GM21360 (cell line): ENCODE data around the gene L3HYPDH.

Experiments used
- ATAC-seq: cut with Tn5 transposase; IDR thresholded peaks from one replicate; pipeline ENCODE4 v1.9.1; 2021; ENCODE audit warnings: mild to moderate bottlenecking, moderate library complexity; ENCODE audit not compliant: unreplicated experiment

The L3HYPDH gene

DNA sequence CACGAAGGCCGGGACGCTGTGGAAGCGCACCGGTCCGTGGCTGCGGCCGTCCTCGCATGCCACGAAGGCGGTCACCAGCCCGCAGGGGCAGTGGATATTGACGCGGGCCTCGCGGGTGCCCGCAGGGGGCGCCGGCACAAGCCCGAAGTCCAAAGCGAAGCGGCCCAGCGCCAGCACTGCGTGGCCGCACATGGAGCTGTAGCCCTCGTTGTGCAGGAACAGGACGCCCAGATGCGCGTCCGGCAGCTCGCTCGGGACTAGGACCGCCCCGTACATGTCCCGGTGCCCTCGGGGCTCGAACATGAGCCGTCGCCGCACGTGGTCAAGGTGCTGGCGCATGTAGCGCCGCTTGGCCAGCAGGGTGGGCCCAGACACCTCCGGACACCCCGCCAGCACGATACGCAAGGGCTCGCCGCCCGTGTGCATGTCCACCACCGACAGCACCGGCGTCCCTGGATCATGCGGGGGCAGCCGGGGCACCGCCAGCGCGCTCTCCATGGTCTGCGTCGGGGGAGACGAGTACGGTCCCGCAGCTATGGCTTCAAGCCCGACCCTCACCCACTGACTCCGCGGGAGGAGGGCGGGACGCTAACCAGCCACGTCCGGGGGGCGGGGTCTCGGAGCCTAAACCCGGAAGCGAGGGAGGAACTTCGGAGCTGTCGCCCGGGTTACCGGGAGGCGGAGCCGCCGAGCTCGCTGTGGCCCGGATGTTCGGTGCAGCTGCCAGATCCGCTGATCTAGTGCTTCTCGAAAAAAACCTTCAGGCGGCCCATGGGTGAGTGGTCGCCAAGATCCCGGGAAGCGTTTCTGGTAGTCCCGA is at the start of gene L3HYPDH, which contains the start of gene JKAMP:
TSS of gene L3HYPDH (minus strand) at position 590 of the 820 bp plus-strand sequence. CDS start at position 498, 92 bp downstream.
TSS of gene JKAMP (plus strand) at position 699 of the 820 bp plus-strand sequence. CDS start at position 772, 73 bp downstream.
- ATAC-seq = peak; percentile 88

DNA sequence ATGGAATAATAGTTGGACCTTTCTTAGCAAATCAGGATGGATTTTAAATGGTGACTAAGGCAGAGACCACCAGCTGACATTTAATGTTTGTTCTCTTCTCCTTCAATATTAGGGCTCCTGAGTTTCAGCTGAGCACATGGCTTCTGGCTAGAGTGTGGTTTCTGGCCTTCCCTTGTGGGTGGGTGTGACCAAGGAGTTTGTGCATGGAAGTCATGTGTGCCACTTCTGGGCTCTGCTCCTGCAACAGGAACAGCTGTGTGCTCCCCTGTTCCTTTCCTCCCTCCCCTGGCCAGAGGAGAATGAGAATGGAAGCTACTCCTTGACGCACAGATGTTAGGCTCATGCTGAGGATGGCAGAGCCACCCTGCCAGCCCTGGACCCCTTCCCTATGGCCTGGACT is 48.2 kb upstream of the L3HYPDH start:
- ATAC-seq = no peak

DNA sequence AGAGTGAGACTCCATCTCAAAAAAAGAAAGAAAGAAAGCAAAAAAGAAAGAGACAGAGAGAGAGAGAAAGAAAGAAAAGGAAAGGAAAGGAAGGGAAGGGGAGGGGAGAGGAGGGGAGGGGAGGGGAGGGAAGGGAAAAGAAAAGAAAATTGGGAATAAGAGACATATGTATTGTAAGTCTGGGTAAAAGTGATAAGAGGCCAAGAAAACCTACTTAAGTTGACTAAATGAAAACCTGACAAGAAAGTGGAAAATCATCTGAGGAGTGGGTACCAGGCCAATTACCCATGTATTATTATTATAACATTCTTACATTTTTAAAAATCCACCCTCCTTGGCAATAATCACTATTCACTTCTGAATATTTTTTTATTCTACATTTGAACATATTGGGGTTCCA is 46.1 kb upstream of the L3HYPDH start:
- ATAC-seq = no peak

GRCh38 chr14:59529189-59529588 is 45.0 kb upstream of the L3HYPDH start:
- no peak for ATAC-seq

- no peak for ATAC-seq
These were observed 36.0 kb upstream of the L3HYPDH start for GRCh38 chr14:59520224-59520623.

- no peak for ATAC-seq
These were observed 27.8 kb upstream of the L3HYPDH start for GRCh38 chr14:59511916-59512575.

- ATAC-seq = no peak
These were observed 26.8 kb upstream of the L3HYPDH start for GRCh38 chr14:59510966-59511365.

GRCh38 chr14:59510001-59510400 is 25.8 kb upstream of the L3HYPDH start:
- no peak for ATAC-seq

DNA sequence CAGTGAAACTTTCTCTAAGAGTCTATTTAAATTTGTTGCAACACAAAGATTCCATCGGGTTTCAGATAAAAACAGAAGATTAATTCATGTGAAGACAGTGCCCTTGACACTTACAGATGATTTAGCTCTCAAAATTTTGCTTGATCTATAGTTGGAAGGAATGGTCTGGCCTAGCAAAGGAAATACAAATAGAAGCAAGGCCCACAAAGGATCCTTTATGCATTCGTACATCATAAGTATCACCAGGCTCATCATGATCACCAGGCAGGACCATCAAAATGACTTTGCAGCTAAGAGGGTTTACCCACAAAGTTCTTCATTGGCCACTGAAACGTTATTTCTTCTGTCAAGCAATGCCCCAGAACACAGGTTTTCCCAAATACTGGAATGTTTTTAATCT is 24.9 kb upstream of the L3HYPDH start:
- no peak for ATAC-seq

DNA sequence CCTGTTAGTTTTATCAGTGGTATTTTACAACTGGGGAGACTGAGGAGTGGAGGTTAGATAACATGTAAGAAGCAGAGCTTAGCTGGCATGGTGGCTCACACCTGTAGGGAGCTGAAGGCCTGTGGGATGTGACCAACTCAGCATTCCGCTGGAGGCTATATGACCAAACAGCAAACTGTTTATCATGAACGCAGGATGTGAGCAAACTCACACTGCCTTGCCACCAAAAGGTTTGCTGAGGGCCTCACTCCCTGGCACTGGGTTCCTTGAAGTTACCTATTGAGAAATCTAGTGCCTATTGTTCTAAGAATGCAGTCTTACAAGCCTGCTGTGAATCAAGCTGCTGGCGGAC is 23.5 kb upstream of the L3HYPDH start:
- ATAC-seq = no peak

- ATAC-seq = peak; percentile 87
These were observed 23.0 kb upstream of the L3HYPDH start for GRCh38 chr14:59507063-59507751.

- no peak for ATAC-seq
These were observed 19.0 kb upstream of the L3HYPDH start for GRCh38 chr14:59503256-59503655.

DNA sequence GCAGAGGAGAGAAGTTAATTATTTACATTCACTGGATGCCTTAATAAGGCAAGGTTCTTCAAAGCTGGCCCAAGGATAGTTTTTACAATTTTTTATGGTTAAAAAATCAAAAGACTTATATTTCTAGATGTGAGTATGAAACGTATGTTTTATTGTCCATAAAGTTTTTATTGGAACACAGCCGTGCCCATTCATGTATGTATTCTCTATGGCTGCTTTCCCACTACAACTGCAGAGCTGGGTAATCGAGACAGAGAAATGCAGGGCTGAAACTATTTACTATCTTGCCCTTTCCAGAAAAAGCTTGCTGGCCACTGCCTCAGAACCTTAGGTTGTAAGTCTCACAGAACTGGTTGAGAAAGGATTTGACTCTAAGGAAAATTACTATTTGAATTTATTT is 16.5 kb upstream of the L3HYPDH start:
- ATAC-seq = no peak

- ATAC-seq = no peak
These were observed 8.2 kb upstream of the L3HYPDH start for GRCh38 chr14:59492384-59492783.

- no peak for ATAC-seq
These were observed 6.5 kb upstream of the L3HYPDH start for GRCh38 chr14:59490756-59491155.

- ATAC-seq = peak; percentile 42
These were observed 499 bp upstream of the L3HYPDH start for GRCh38 chr14:59484639-59485175.

DNA sequence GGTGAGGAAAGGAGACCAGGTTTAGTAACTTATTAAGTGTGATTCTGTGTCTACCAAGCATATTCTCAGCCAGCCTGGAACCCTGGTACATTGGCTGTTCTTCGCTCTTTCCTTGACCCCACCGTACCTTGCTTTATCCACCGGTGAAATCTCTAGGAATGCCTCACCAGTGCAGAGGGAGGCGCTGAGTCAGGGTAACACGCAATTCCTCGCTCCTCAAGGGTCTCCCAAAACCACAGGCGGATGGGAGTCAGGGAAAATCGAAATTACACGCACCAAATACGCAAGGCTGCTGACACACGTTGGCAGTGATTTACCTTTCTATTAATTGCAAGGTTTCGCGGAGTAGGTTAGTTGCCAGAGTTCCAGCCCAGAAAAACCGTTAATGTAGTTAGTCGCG is 845 bp downstream of the L3HYPDH start:
- no peak for ATAC-seq

GRCh38 chr14:59482541-59483331 is 1.5 kb downstream of the L3HYPDH start:
- no peak for ATAC-seq

DNA sequence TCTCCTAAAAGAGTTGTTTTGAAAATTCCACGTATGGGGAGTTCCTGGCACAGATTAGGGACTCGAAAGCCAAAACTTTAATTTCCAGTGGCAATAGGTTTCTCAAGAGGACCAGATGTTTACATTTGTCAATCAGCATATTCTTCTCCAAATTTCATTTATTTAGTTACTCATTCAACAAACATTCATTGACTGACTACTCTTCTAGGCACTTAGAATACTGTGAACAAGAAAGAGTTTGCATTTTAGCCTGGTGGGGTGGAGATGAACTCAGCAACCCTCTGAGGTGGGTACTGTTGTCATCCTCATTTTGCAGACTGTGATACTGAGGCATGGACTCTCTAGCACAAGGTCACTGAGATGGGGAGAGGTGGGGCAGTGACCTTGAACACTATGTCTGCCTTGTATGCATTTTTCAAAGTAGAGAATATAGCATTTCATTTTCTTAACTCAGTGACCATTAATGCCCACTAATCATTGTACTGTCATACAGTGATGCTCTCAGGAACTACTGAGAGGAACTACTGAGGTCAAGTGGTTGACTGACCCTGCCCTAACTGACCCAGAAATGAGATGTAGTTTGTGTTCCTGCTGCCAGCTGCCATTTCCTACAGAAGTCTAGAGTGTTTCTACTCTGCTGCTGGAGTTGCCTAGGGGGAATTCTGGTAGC is 2.2 kb downstream of the L3HYPDH start:
- no peak for ATAC-seq

DNA sequence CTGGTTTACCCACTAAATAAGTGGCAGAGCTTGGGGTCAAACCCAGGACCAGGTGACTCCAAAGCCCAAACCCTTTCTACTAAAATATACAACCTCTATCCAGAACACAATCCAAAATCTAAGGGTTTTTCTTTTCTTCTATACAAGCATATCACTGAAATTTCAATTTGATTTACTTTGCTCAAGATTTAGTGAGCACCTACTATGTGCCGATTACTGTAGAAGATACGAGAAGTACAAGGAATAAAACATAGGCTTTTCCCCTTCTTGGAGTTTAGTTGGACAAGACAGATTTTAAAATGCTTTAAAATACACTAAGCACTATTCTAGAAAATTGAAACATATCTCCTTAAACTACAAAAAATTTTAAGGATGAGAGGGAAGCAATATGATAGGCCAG is 2.8 kb downstream of the L3HYPDH start:
- no peak for ATAC-seq
